Endothelial cell of umbilical vein (primary cell): ENCODE measurements around the gene N4BP2. TPM values are rescaled to one million over a fixed set of nuclear protein-coding genes. Genes with fewer than 3 reads are reported as not detected.

Experiments
- BruUV-seq: library from RNA; stranded (reverse); fragments of 400-500 nt; replicated peaks from 2 replicates; lab custom pipeline; 2021; lab: Mats Ljungman, UMichigan
- CTCF ChIA-PET: fragments of 300-600, 350-600 bp; sonication (Branson Sonifier 250); formaldehyde crosslinking; loops from one replicate; lab custom pipeline; 2021; ENCODE audit warnings: antibody characterized with exemption, inconsistent platforms; lab: Charles Lee
- POLR2A ChIA-PET: fragments of 300-600, 350-600 bp; sonication (Branson Sonifier 250); formaldehyde crosslinking; loops from one replicate; lab custom pipeline; 2021; ENCODE audit warnings: antibody characterized with exemption, inconsistent platforms; lab: Charles Lee
- DNase-seq: peaks from one replicate; pipeline ENCODE4 v3.0.0-alpha.2; 2011; ENCODE audit warnings: low read depth, low spot score
- FAIRE-seq: peaks from 2 replicates; lab custom pipeline; 2011; peaks lifted over from hg19 to GRCh38; lab: Jason Lieb, UNC
- H2AFZ ChIP-seq: 2 replicates; pipeline ENCODE4 v1.6.0; 2012; ENCODE audit warnings: low read depth, low read length, control low read depth, inconsistent platforms
- H3K27ac ChIP-seq: 2 replicates; pipeline ENCODE4 v1.5.1; 2011; ENCODE audit warnings: low read depth, mild to moderate bottlenecking, control low read depth, low read length, moderate library complexity; ENCODE audit not compliant: insufficient read depth
- H3K27me3 ChIP-seq, 2 experiments: 2 replicates each; pipeline versions ENCODE4 v1.6.0 to v1.6.1; 2011; ENCODE audit warnings: low read length in 2 of 2, mixed read lengths in 1 of 2; ENCODE audit not compliant: control insufficient read depth in 2 of 2, insufficient read depth in 2 of 2
- H3K36me3 ChIP-seq, 2 experiments: 2 replicates in 1 of 2; 3 replicates in 1 of 2; pipeline ENCODE4 v1.5.1; 2011; ENCODE audit warnings: low read length in 2 of 2, mild to moderate bottlenecking in 1 of 2, moderate library complexity in 1 of 2; ENCODE audit not compliant: control insufficient read depth in 2 of 2, insufficient read depth in 2 of 2; ENCODE audit errors: extremely low read depth in 1 of 2
- H3K4me1 ChIP-seq: 3 replicates; pipeline ENCODE4 v1.5.1; 2011; ENCODE audit warnings: mild to moderate bottlenecking, low read length; ENCODE audit not compliant: control insufficient read depth, insufficient read depth; ENCODE audit errors: extremely low read depth
- H3K4me2 ChIP-seq: 2 replicates; pipeline ENCODE4 v1.6.1; 2011; ENCODE audit warnings: low read length, control low read depth, mixed read lengths; ENCODE audit not compliant: insufficient read depth
- H3K4me3 ChIP-seq, 3 experiments: fragments of 200-600 bp in 1 of 3; sonication (generic), shearing (Covaris generic) in 1 of 3; replicated peaks in 1 of 3; 2 replicates each; pipeline ENCODE4 v1.5.1; 2011 to 2016; ENCODE audit warnings: control low read depth in 3 of 3, low read length in 3 of 3, mild to moderate bottlenecking in 2 of 3, inconsistent platforms in 1 of 3, low read depth in 1 of 3, moderate library complexity in 1 of 3; ENCODE audit not compliant: insufficient read depth in 1 of 3
- H3K79me2 ChIP-seq: 2 replicates; pipeline ENCODE4 v1.6.0; 2012; ENCODE audit warnings: low read length, inconsistent platforms; ENCODE audit not compliant: control insufficient read depth, insufficient read depth
- H3K9ac ChIP-seq: replicated peaks from 2 replicates; pipeline ENCODE3; 2011; ENCODE audit warnings: low read length, control low read depth; ENCODE audit not compliant: insufficient read depth; ENCODE audit errors: extremely low read depth
- H3K9me1 ChIP-seq: replicated peaks from 3 replicates; pipeline ENCODE4 v1.6.0; 2011; ENCODE audit warnings: mild to moderate bottlenecking, low read length; ENCODE audit not compliant: control insufficient read depth, insufficient read depth; ENCODE audit errors: extremely low read depth
- H3K9me3 ChIP-seq: replicated peaks from 2 replicates; pipeline ENCODE4 v1.5.1; 2012; ENCODE audit warnings: low read length, inconsistent platforms; ENCODE audit not compliant: control insufficient read depth, insufficient read depth
- H4K20me1 ChIP-seq: replicated peaks from 2 replicates; pipeline ENCODE3; 2011; ENCODE audit warnings: mild to moderate bottlenecking, low read length; ENCODE audit not compliant: control insufficient read depth, insufficient read depth; ENCODE audit errors: extremely low read depth
- CTCF ChIP-seq, 2 donors: IDR thresholded peaks; 1 replicate in 1 of 2; 2 replicates in 1 of 2; pipeline ENCODE4 v1.5.1; 2011; ENCODE audit warnings: low read length in 2 of 2, mild to moderate bottlenecking in 2 of 2, moderate library complexity in 2 of 2, control low read depth in 1 of 2, inconsistent platforms in 1 of 2, low read depth in 1 of 2; ENCODE audit not compliant: insufficient read depth in 1 of 2; ENCODE audit errors: extremely low read depth in 1 of 2
- MAX ChIP-seq: IDR thresholded peaks from 2 replicates; pipeline ENCODE4 v1.6.1; 2011; ENCODE audit not compliant: insufficient read depth, insufficient read length
- dilution Hi-C: fragments of 300-500 bp; cut with MboI; formaldehyde crosslinking; loops from one replicate; pipeline ENCODE4 v1.15.0; 2019; ENCODE audit warnings: low sequenced_read_pairs; ENCODE audit not compliant: extremely low pct_ligation_motif_present
- intact Hi-C: fragments of 100-400 bp; cut with micrococcal nuclease; formaldehyde crosslinking; loops from one replicate; pipeline ENCODE4 v1.10.0; 2022
- polyA plus RNA-seq, 4 experiments: library from polyadenylated mRNA; depleted of rRNA in 3 of 4; stranded (reverse) in 3 of 4; unstranded in 1 of 4; fragments of >200 nt; gene quantifications; 2 replicates each; pipeline versions ENCODE4 v1.2.1 to v1.2.3, GENCODE V29; 2011 to 2012; ENCODE audit warnings: missing spikeins in 1 of 4
- total RNA-seq: library from RNA; stranded (reverse); gene quantifications from 2 replicates; pipeline ENCODE4 v1.2.3, GENCODE V29; 2021

N4BP2 gene
- total and polyA plus RNA-seq, 2 donors (not counting 3 experiments of a cell fraction or from before 2014, with no cell fraction given): 0.87 to 6.9 TPM

GRCh38 chr4:40130401-40131036 lies 73.9 kb downstream of the N4BP2 start:
- no peak for FAIRE-seq
- CTCF ChIA-PET: interaction anchor here (0.9 to 3.1 kb wide), 3 partner anchors 145 to 186 kb away, joined by 3 to 11 read pairs (median 3); no protein-coding TSS in a partner anchor

More at GRCh38 chr4:40130401-40131036, 73.9 kb downstream of the N4BP2 start:
- no peaks in the 10 kb centered on the region for H3K36me3 ChIP-seq
- H2AFZ ChIP-seq: no peak overlapping the region
- TF ChIP-seq MAX (no peak), CTCF (IDR thresholded peaks at IDR 0.05; ENCODE audit: extremely low read depth in 1 of 2, insufficient read depth in 1 of 2, low read depth in 1 of 2, low read length in 2 of 2) (no peak)
- H3K4me2 ChIP-seq: no peak overlapping the region
- DNase-seq: no peak
- dilution Hi-C loops (no loop called here), intact Hi-C loops (no loop called here)
- H3K9me1 ChIP-seq: no peaks in the 10 kb centered on the region
- H3K79me2 ChIP-seq: no peaks in the 10 kb centered on the region
- no peaks in the 10 kb centered on the region for H3K9me3 ChIP-seq
- no peak overlapping the region for H3K9ac ChIP-seq
- no TSS peak for BruUV-seq
- no peaks in the 10 kb centered on the region for H3K27me3 ChIP-seq
- H3K27ac ChIP-seq: no peak overlapping the region
- H4K20me1 ChIP-seq: no peaks in the 10 kb centered on the region
- POLR2A ChIA-PET: no interaction called here
- H3K4me3 ChIP-seq: no peak overlapping the region
- no peaks in the 10 kb centered on the region for H3K4me1 ChIP-seq
